RWPE1 (cell line): ENCODE measurements around the gene PTPRN2.
"Not testable (repeated sequence)": the region's sequence is repeated elsewhere in the genome, so short reads cannot be mapped to it uniquely, and the experiment has no call there.

Experiments
- CTCF ChIA-PET: fragments of 350-600 bp; sonication (Branson Sonifier 250); formaldehyde crosslinking; extraction: SDS; loops from one replicate; lab custom pipeline; 2021; lab: Yijun Ruan, JAX
- POLR2A ChIA-PET: fragments of 400-600 bp; formaldehyde crosslinking; extraction: SDS; loops from one replicate; lab custom pipeline; 2020; ENCODE audit warnings: antibody characterized with exemption; ENCODE audit not compliant: low non-redundant PET; lab: Yijun Ruan, JAX
- DNase-seq: peaks from one replicate; pipeline ENCODE4 v3.0.0; 2012; ENCODE audit warnings: low spot score
- H3K27ac ChIP-seq: fragments of 450-650 bp; 2 replicates; pipeline ENCODE4 v1.5.1; 2017
- CTCF ChIP-seq: fragments of 450-650 bp; conservative IDR thresholded peaks from 2 replicates; pipeline ENCODE4 v1.5.1; 2017; ENCODE audit warnings: low read depth, mild to moderate bottlenecking

Gene PTPRN2

GRCh38 chr7:157849726-157850125 lies 737.9 kb downstream of the PTPRN2 start:
- CTCF ChIA-PET = no interaction called here
- no peak for DNase-seq
- no peak overlapping the region for H3K27ac ChIP-seq
- TF ChIP-seq CTCF = no peak
- POLR2A ChIA-PET = no interaction called here

- no peak for DNase-seq
These were observed 738.4 kb downstream of the PTPRN2 start for GRCh38 chr7:157849341-157849596.

GRCh38 chr7:157848508-157849340 lies 738.9 kb downstream of the PTPRN2 start:
- H3K27ac ChIP-seq = no peak overlapping the region
- DNase-seq = no peak
- no peak for TF ChIP-seq CTCF
- ChIA-PET CTCF (no interaction called here), POLR2A (no interaction called here)

More at GRCh38 chr7:157849341-157849596, 738.4 kb downstream of the PTPRN2 start:
- ChIA-PET POLR2A (no interaction called here), CTCF (no interaction called here)
- TF ChIP-seq CTCF = no peak
- no peak overlapping the region for H3K27ac ChIP-seq

GRCh38 chr7:157847756-157848487 lies 739.7 kb downstream of the PTPRN2 start:
- DNase-seq, POLR2A ChIA-PET, CTCF ChIA-PET, H3K27ac ChIP-seq: not testable (repeated sequence)

GRCh38 chr7:157846746-157847145 lies 740.9 kb downstream of the PTPRN2 start:
- DNase-seq, H3K27ac ChIP-seq, POLR2A ChIA-PET, CTCF ChIA-PET: not testable (repeated sequence)

- H3K27ac ChIP-seq = no peak overlapping the region
- CTCF ChIA-PET = no interaction called here
These were observed 741.4 kb downstream of the PTPRN2 start for GRCh38 chr7:157846271-157846670.

More at GRCh38 chr7:157846271-157846670, 741.4 kb downstream of the PTPRN2 start:
- TF ChIP-seq CTCF = no peak
- POLR2A ChIA-PET = no interaction called here
- no peak for DNase-seq
